Natural killer cell (primary cell): ENCODE measurements around the gene CEACAM16. TPM values are rescaled to one million over a fixed set of nuclear protein-coding genes. Genes with fewer than 3 reads are reported as not detected.

ENCODE experiments used
- ATAC-seq, 3 donors: fragments of 150-1000 bp in 2 of 3; fragments of 200-7000 bp in 1 of 3; cut with Tn5 transposase; 1 replicate in 1 of 3; 2 replicates in 2 of 3; pipeline ENCODE4 v1.10.0; 2021; ENCODE audit warnings: mild to moderate bottlenecking in 2 of 3, moderate library complexity in 2 of 3
- DNase-seq, 2 donors: peaks; one replicate each; pipeline versions ENCODE4 v3.0.0 to v3.0.0-alpha.2; 2013 to 2021; ENCODE audit warnings: mixed read lengths in 1 of 2
- H3K27ac ChIP-seq: one replicate; pipeline ENCODE4 v1.5.1; 2013; ENCODE audit warnings: mild to moderate bottlenecking, low read length
- H3K27me3 ChIP-seq: one replicate; pipeline ENCODE4 v1.6.1; 2013; ENCODE audit warnings: low read length; ENCODE audit not compliant: control insufficient read depth, insufficient read depth
- H3K36me3 ChIP-seq: one replicate; pipeline ENCODE4 v1.6.1; 2013; ENCODE audit warnings: low read length; ENCODE audit not compliant: control insufficient read depth, insufficient read depth
- H3K4me1 ChIP-seq: one replicate; pipeline ENCODE4 v1.6.1; 2013; ENCODE audit warnings: low read length; ENCODE audit not compliant: control insufficient read depth, insufficient read depth
- H3K4me3 ChIP-seq: one replicate; pipeline ENCODE4 v1.5.1; 2013; ENCODE audit warnings: low read length
- H3K9me3 ChIP-seq: one replicate; pipeline ENCODE4 v1.6.1; 2013; ENCODE audit warnings: low read length; ENCODE audit not compliant: control insufficient read depth, insufficient read depth
- H3K27ac Mint-ChIP-seq, 2 donors: one replicate each; pipeline ENCODE4 v1.8.0; 2022; ENCODE audit warnings: mild to moderate bottlenecking in 2 of 2, mixed read lengths in 2 of 2, moderate library complexity in 1 of 2
- H3K27me3 Mint-ChIP-seq, 2 donors: one replicate each; pipeline ENCODE4 v1.8.0; 2022; ENCODE audit warnings: low read depth in 2 of 2, mixed read lengths in 2 of 2
- H3K36me3 Mint-ChIP-seq: one replicate; pipeline ENCODE4 v1.8.0; 2022; ENCODE audit warnings: mixed read lengths
- H3K4me1 Mint-ChIP-seq, 2 donors: one replicate each; pipeline ENCODE4 v1.8.0; 2022; ENCODE audit warnings: mixed read lengths in 2 of 2
- H3K4me3 Mint-ChIP-seq: one replicate; pipeline ENCODE4 v1.8.0; 2022; ENCODE audit warnings: mild to moderate bottlenecking, moderate library complexity, mixed read lengths
- H3K9me3 Mint-ChIP-seq, 2 donors: one replicate each; pipeline ENCODE4 v1.8.0; 2022; ENCODE audit warnings: mixed read lengths in 2 of 2
- WGBS: methylation state at CpG from one replicate; pipeline ENCODE4 v1.1.7; 2013; ENCODE audit warnings: missing lambda C conversion rate; ENCODE audit not compliant: insufficient coverage; 5-methylcytosine and 5-hydroxymethylcytosine counted together
- intact Hi-C: fragments of 100-400 bp; cut with micrococcal nuclease; formaldehyde crosslinking; loops from one replicate; pipeline ENCODE4 v1.14.2; 2022
- total RNA-seq, 4 donors: library from RNA; stranded (reverse); fragments of 120-200 nt in 1 of 4; gene quantifications; one replicate each; pipeline versions ENCODE4 v1.2.3 to v1.2.4, GENCODE V29; 2013 to 2022
- TF ChIP-seq, protein P1 (sequence below): fragments of 200-600 bp; IDR thresholded peaks from one replicate; pipeline ENCODE4 v1.8.0; 2022; ENCODE audit warnings: antibody characterized with exemption

CEACAM16 gene
- total RNA-seq, 3 donors from 2014 or later (not counting 1 experiment from before 2014, with no cell fraction given) = not detected

DNA sequence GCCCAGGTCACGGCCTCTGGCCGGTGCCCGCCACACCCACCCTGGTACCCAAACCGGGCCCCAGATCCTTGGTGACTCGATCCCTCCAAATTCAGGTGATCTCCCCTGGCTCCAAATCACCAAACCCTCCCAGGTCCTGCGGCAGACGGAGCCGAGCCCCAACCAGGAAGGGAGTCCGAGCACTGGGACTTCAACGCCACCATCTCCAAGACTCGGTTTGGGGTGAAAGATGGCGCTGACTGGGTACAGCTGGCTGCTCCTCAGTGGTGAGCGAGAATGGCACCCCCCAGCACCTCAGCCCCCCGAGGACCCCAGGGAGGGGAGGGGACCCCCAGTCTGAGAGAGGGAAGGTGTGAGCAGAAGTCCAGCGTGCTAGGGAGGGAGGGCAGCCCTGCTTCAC, 2.3 kb downstream of the CEACAM16 start:
- no peaks in the 10 kb centered on the region for H3K36me3 Mint-ChIP-seq
- TF ChIP-seq, protein P1, sequence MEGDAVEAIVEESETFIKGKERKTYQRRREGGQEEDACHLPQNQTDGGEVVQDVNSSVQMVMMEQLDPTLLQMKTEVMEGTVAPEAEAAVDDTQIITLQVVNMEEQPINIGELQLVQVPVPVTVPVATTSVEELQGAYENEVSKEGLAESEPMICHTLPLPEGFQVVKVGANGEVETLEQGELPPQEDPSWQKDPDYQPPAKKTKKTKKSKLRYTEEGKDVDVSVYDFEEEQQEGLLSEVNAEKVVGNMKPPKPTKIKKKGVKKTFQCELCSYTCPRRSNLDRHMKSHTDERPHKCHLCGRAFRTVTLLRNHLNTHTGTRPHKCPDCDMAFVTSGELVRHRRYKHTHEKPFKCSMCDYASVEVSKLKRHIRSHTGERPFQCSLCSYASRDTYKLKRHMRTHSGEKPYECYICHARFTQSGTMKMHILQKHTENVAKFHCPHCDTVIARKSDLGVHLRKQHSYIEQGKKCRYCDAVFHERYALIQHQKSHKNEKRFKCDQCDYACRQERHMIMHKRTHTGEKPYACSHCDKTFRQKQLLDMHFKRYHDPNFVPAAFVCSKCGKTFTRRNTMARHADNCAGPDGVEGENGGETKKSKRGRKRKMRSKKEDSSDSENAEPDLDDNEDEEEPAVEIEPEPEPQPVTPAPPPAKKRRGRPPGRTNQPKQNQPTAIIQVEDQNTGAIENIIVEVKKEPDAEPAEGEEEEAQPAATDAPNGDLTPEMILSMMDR = no peak
- Histone ChIP-seq H3K27ac (no peak overlapping the region), H3K9me3 (no peaks in the 10 kb centered on the region), H3K4me1 (no peaks in the 10 kb centered on the region), H3K27me3 (no peaks in the 10 kb centered on the region), H3K36me3 (no peaks in the 10 kb centered on the region), H3K4me3 (no peak overlapping the region)
- no peak for DNase-seq
- ATAC-seq = no peak
- intact Hi-C loops = no loop called here
- 89% methylated on average over 15 of the region's 15 CpGs for WGBS
- peaks cover 0 to 7% of the 10 kb centered on the region in 2 donors for H3K27me3 Mint-ChIP-seq
- no peak overlapping the region for H3K4me3 Mint-ChIP-seq
- H3K9me3 Mint-ChIP-seq = no peaks in the 10 kb centered on the region
- no peak overlapping the region for H3K27ac Mint-ChIP-seq
- H3K4me1 Mint-ChIP-seq = no peaks in the 10 kb centered on the region

DNA sequence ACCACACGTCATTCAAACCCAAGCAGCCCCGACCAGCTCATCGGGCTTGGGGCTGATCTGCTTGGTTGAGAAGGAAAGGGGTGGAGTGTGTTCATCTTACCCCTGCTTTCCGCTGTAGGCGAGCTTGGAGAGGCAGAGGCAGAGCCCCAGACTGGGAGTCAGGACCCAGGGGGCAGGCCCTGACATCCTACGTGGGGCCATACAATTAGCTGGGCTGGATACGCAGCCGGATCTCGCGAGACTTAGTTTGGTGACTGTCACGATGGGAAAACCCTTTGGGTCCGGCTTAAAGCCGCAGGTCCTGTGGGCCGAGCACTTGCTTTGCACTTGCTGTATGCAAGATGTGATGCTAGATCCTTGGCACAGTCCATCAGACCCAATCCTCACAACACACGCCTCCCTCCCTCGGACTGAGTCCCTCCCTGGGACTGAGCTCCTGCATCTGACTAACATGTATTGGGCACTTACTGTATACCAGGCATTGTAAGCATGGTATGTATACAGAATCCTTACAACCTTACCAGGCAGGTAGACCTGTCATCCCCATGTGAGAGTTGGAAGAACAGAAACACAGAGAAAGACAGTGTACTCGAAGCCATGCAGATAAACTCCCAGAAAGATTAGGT, 3.7 kb downstream of the CEACAM16 start:
- H3K4me3 ChIP-seq = no peak overlapping the region
- DNase-seq = no peak
- H3K9me3 ChIP-seq = no peaks in the 10 kb centered on the region
- H3K36me3 ChIP-seq = no peaks in the 10 kb centered on the region
- H3K27me3 ChIP-seq = no peaks in the 10 kb centered on the region
- no peaks in the 10 kb centered on the region for H3K36me3 Mint-ChIP-seq
- no peak for ATAC-seq
- H3K9me3 Mint-ChIP-seq = no peaks in the 10 kb centered on the region
- peaks cover 0 to 5% of the 10 kb centered on the region in 2 donors for H3K27me3 Mint-ChIP-seq
- no peak overlapping the region for H3K27ac Mint-ChIP-seq
- intact Hi-C loops = no loop called here
- TF ChIP-seq, protein P1 = no peak
- H3K27ac ChIP-seq = no peak overlapping the region
- no peak overlapping the region for H3K4me3 Mint-ChIP-seq
- no peaks in the 10 kb centered on the region for H3K4me1 Mint-ChIP-seq
- H3K4me1 ChIP-seq = no peaks in the 10 kb centered on the region
- WGBS = 87% methylated on average over 17 of the region's 17 CpGs

DNA sequence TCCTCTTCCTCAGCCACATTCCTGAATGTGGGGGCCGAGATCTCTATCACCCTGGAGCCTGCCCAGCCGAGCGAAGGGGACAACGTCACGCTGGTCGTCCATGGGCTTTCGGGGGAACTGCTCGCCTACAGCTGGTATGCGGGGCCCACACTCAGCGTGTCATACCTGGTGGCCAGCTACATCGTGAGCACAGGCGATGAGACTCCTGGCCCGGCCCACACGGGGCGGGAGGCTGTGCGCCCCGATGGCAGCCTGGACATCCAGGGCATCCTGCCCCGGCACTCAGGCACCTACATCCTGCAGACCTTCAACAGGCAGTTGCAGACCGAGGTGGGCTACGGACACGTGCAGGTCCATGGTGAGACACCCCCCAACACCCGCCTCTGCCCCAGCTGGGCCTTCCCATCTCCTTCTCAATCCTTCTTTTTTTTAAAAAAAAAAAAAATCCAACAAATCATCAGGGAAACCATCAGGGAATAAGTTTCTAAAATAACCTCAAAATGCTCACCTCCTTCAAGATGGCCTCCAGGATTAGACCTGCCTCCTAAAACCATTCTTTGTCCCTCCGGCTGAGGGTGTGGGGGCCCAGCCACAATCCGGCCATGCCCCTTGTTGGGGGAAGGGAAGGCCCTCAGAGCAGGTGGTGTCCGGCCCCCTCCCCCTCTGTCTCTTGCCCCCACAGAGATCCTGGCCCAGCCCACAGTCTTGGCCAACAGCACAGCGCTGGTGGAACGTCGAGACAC, 4.6 kb downstream of the CEACAM16 start:
- no peaks in the 10 kb centered on the region for H3K27me3 ChIP-seq
- H3K4me3 ChIP-seq = no peak overlapping the region
- Mint-ChIP-seq H3K36me3 (no peaks in the 10 kb centered on the region), H3K27me3 (no peaks in the 10 kb centered on the region), H3K4me1 (no peaks in the 10 kb centered on the region), H3K27ac (no peak overlapping the region), H3K4me3 (no peak overlapping the region), H3K9me3 (no peaks in the 10 kb centered on the region)
- ATAC-seq (no peak), DNase-seq (no peak)
- no peaks in the 10 kb centered on the region for H3K4me1 ChIP-seq
- H3K27ac ChIP-seq = no peak overlapping the region
- 92% methylated on average over 26 of the region's 28 CpGs for WGBS
- H3K36me3 ChIP-seq = no peaks in the 10 kb centered on the region
- no peaks in the 10 kb centered on the region for H3K9me3 ChIP-seq
- TF ChIP-seq, protein P1 = no peak
- intact Hi-C loops = no loop called here
